NCI-H1436 treated with DMSO at 0.1 percent for 48 hours (cell line): ENCODE results near the gene ERAP2.
A peak's percentile ranks its signal among the peaks of the same experiment; 100 is the strongest.
"Not testable (repeated sequence)": the region's sequence is repeated elsewhere in the genome, so short reads cannot be mapped to it uniquely, and the experiment has no call there.

Experiments used
- DNase-seq: peaks from one replicate; lab custom pipeline; 2025; lab: John Stamatoyannopoulos, UW

Gene ERAP2

GRCh38 chr5:96863949-96864584, 12.2 kb upstream of the ERAP2 start:
- DNase-seq, result peak; percentile 70

- no peak for DNase-seq
These were observed 11.3 kb upstream of the ERAP2 start for GRCh38 chr5:96864922-96865530.

- peak; percentile 51 for DNase-seq
These were observed 7.5 kb upstream of the ERAP2 start for GRCh38 chr5:96868603-96869371.

GRCh38 chr5:96869372-96869641, 7.0 kb upstream of the ERAP2 start:
- no peak for DNase-seq

- DNase-seq, result no peak
These were observed 5.9 kb upstream of the ERAP2 start for GRCh38 chr5:96870094-96871026.

- DNase-seq, result no peak
These were observed 5.3 kb upstream of the ERAP2 start for GRCh38 chr5:96871027-96871399.

- DNase-seq, result no peak
These were observed 4.6 kb upstream of the ERAP2 start for GRCh38 chr5:96871686-96872085.

- DNase-seq, result no peak
These were observed 2.9 kb upstream of the ERAP2 start for GRCh38 chr5:96873449-96873848.

- DNase-seq, result no peak
These were observed 1.7 kb upstream of the ERAP2 start for GRCh38 chr5:96874631-96875030.

GRCh38 chr5:96875791-96876291, 459 bp upstream of the ERAP2 start:
- no peak for DNase-seq

GRCh38 chr5:96876977-96877469, 723 bp downstream of the ERAP2 start:
- DNase-seq, result not testable (repeated sequence)

- no peak for DNase-seq
These were observed 3.4 kb downstream of the ERAP2 start for GRCh38 chr5:96879665-96880064.

GRCh38 chr5:96880444-96881164, 4.3 kb downstream of the ERAP2 start:
- no peak for DNase-seq

GRCh38 chr5:96881511-96882115, 5.3 kb downstream of the ERAP2 start:
- DNase-seq, result no peak

GRCh38 chr5:96883871-96884270, 7.6 kb downstream of the ERAP2 start:
- DNase-seq, result no peak

GRCh38 chr5:96884995-96885394, 8.7 kb downstream of the ERAP2 start:
- no peak for DNase-seq

- DNase-seq, result no peak
These were observed 9.4 kb downstream of the ERAP2 start for GRCh38 chr5:96885518-96886338.

GRCh38 chr5:96893342-96893741, 17.0 kb downstream of the ERAP2 start:
- no peak for DNase-seq

- DNase-seq, result no peak
These were observed 20.0 kb downstream of the ERAP2 start for GRCh38 chr5:96896276-96896675.

GRCh38 chr5:96896806-96897205, 20.5 kb downstream of the ERAP2 start:
- DNase-seq, result no peak
